ENCODE data around the gene RALY.

Gene RALY

DNA sequence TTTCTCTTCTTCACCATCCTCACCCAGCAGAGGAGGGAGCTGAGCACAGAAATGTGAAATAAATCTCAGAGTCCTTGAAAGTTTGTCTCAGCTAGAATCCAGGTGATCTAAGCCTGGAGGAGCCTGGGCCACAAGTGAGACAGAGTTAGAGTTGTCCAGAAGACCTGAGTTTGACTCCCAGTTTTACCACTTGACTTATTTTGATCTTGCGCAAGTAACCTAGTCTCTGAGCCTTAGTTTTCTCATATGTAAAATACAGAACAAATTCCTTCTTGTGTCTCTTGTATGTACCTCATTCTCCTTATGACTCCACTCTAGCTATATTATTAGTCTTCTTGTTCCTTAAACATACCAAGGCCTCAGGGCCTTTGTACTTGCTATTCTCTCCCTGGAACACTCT, 36.7 kb downstream of the RALY start:
- Histone ChIP-seq H3K4me1 (ENCODE audit: control insufficient read depth, insufficient read depth, low read length, poor library complexity, severe bottlenecking) (peaks cover 3% of the 10 kb centered on the region), H3K36me3 (ENCODE audit: control insufficient read depth, insufficient read depth, low read length) (peaks cover 53% of the 10 kb centered on the region), H3K9me3 (ENCODE audit: control insufficient read depth, low read length) (no peaks in the 10 kb centered on the region), H3K27ac (ENCODE audit: low read depth, low read length, severe bottlenecking) (no peak overlapping the region), H3K4me3 (ENCODE audit: extremely low read depth, insufficient read depth, low read length, poor library complexity, severe bottlenecking) (no peak overlapping the region)
- 100% methylated on average over 1 of the region's 1 CpG; no CpG with 5 or more reads in 1 of the 2 experiments for WGBS, 2 experiments (ENCODE audit: insufficient coverage in 2 of 2)

DNA sequence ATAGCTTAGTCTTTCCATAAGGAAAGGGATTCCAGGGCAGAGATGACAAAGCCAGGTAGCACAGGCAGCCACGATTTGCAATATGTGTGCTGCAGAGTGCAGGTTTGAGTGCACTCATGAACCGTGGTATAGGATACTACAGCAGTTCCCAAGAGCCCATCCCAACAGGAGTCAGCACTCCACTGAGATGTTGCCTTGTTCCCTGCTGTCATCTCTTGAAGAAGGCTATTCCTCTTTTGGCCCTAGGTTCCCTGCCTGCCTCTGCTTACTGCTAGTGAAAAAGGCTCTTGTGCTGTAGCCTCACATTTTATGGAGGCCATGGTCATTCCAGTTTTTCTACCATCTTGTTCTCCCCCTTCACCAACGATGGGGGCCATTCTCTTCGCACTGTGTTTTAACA, 40.2 kb downstream of the RALY start:
- Histone ChIP-seq H3K9me3 (ENCODE audit: control insufficient read depth, low read length) (no peaks in the 10 kb centered on the region), H3K27ac (ENCODE audit: low read depth, low read length, severe bottlenecking) (no peak overlapping the region), H3K4me1 (ENCODE audit: control insufficient read depth, insufficient read depth, low read length, poor library complexity, severe bottlenecking) (no peaks in the 10 kb centered on the region), H3K36me3 (ENCODE audit: control insufficient read depth, insufficient read depth, low read length) (peaks cover 53% of the 10 kb centered on the region), H3K4me3 (ENCODE audit: extremely low read depth, insufficient read depth, low read length, poor library complexity, severe bottlenecking) (no peak overlapping the region)
- WGBS, 2 experiments (ENCODE audit: insufficient coverage in 2 of 2), result 90 to 100% methylated on average over 4 of the region's 4 CpGs

DNA sequence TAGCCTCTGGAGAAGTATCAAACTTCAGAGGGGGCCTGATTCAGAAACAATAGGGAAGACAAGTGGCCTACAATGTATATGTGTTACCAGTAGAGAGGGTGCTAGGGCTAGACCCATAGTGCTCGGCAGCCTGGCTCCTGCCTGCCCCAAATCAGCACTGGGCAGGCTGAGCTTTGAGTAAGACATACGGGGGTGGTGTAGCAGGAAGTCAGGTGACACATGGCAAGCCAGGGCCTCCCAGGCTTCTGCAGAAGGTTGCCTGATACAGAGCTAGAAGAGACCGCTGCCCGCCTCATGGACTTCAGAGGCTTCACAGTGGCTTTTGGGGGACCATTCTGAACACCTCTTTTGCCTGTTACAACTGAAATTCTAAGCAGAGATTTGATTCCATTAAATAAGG, 43.4 kb downstream of the RALY start:
- Histone ChIP-seq H3K27ac (ENCODE audit: low read depth, low read length, severe bottlenecking) (no peak overlapping the region), H3K4me1 (ENCODE audit: control insufficient read depth, insufficient read depth, low read length, poor library complexity, severe bottlenecking) (no peaks in the 10 kb centered on the region), H3K36me3 (ENCODE audit: control insufficient read depth, insufficient read depth, low read length) (peaks cover 29% of the 10 kb centered on the region), H3K9me3 (ENCODE audit: control insufficient read depth, low read length) (no peaks in the 10 kb centered on the region), H3K4me3 (ENCODE audit: extremely low read depth, insufficient read depth, low read length, poor library complexity, severe bottlenecking) (no peak overlapping the region)
- 91 to 100% methylated on average over 4 of the region's 4 CpGs for WGBS, 2 experiments (ENCODE audit: insufficient coverage in 2 of 2)

DNA sequence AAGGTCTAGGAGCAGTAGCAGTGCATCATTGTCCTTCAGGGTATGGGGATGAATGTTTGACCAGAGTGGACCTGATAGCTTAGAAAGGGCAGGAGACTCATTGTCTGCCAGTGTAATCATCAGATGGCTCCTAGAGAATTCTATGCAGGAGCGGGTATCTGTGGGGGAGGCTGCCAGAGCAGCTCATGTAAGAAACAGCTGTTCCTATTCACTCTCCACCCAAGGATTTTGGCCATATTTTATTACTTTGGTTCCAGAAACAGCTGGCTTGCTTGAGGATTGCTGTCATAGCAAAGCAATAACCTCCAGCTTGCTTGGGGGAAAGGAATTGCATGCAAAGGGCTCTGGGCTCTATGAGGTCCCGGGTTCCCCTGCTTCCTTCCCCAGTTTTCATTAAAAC, 44.1 kb downstream of the RALY start:
- Histone ChIP-seq H3K4me1 (ENCODE audit: control insufficient read depth, insufficient read depth, low read length, poor library complexity, severe bottlenecking) (no peaks in the 10 kb centered on the region), H3K27ac (ENCODE audit: low read depth, low read length, severe bottlenecking) (no peak overlapping the region), H3K4me3 (ENCODE audit: extremely low read depth, insufficient read depth, low read length, poor library complexity, severe bottlenecking) (no peak overlapping the region), H3K36me3 (ENCODE audit: control insufficient read depth, insufficient read depth, low read length) (peaks cover 25% of the 10 kb centered on the region), H3K9me3 (ENCODE audit: control insufficient read depth, low read length) (no peaks in the 10 kb centered on the region)
- 67 to 100% methylated on average over 1 of the region's 2 CpGs for WGBS, 2 experiments (ENCODE audit: insufficient coverage in 2 of 2)

DNA sequence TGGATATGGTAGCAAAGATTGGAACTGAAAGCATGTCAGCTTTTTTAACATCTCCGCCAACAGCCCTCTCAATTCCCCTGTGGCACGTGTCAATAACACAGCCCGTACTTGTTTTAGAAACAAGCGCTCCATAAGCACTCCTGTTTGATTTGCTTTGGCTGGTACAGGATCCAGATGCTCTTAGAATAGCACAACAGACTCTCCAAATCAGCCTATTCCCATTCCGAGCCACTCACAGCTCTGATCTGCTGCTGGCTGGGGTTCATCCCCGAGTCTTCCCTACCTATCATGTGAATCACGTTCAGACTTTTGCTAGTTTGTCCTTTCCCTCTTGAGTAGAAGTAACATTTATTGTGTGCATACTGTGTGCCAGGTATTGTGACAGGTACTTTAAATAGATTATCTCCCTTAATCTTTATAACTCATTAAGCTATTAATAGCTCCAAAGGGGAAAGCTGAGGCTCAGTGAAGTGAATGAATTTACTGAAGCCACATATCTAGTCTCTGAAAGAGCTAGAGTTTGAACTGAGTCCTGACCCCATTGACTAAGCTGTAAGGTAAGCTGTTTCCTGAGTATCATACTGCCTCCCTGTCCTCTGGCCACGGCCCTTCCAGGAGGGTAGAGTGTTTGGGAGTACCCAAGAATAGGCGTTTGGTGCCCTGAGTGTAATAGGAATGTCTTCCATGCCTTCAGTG, 46.7 kb downstream of the RALY start:
- no peaks in the 10 kb centered on the region for H3K4me1 ChIP-seq (ENCODE audit: control insufficient read depth, insufficient read depth, low read length, poor library complexity, severe bottlenecking)
- no peaks in the 10 kb centered on the region for H3K9me3 ChIP-seq (ENCODE audit: control insufficient read depth, low read length)
- H3K27ac ChIP-seq (ENCODE audit: low read depth, low read length, severe bottlenecking), result no peak overlapping the region
- WGBS, 2 experiments (ENCODE audit: insufficient coverage in 2 of 2), result 93 to 96% methylated on average over 6 of the region's 9 CpGs
- H3K4me3 ChIP-seq (ENCODE audit: extremely low read depth, insufficient read depth, low read length, poor library complexity, severe bottlenecking), result no peak overlapping the region
- H3K36me3 ChIP-seq (ENCODE audit: control insufficient read depth, insufficient read depth, low read length), result peaks cover 13% of the 10 kb centered on the region

DNA sequence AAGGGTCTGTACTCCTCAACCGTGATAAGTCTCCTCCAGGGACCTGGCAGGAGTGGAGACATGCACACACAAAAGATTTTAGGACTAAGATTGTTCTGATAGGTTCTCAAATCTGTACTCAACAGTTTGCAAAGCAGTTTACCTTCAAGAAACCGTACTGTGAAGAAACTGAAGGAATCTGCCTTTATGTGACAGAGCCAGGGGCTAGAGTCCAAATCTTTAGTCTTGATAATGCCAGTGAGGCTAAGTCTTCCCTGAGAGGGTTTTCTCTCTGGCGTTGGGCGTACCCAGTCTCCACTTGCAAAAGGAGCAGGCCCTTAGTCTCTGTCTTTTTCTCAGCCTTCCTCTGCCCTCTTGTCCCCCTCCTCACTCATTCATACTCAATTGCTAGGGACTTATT, 47.5 kb downstream of the RALY start:
- Histone ChIP-seq H3K36me3 (ENCODE audit: control insufficient read depth, insufficient read depth, low read length) (peaks cover 18% of the 10 kb centered on the region), H3K4me1 (ENCODE audit: control insufficient read depth, insufficient read depth, low read length, poor library complexity, severe bottlenecking) (no peaks in the 10 kb centered on the region), H3K4me3 (ENCODE audit: extremely low read depth, insufficient read depth, low read length, poor library complexity, severe bottlenecking) (no peak overlapping the region), H3K27ac (ENCODE audit: low read depth, low read length, severe bottlenecking) (no peak overlapping the region), H3K9me3 (ENCODE audit: control insufficient read depth, low read length) (no peaks in the 10 kb centered on the region)
- 92 to 100% methylated on average over 2 to 4 of the region's 4 CpGs for WGBS, 2 experiments (ENCODE audit: insufficient coverage in 2 of 2)

DNA sequence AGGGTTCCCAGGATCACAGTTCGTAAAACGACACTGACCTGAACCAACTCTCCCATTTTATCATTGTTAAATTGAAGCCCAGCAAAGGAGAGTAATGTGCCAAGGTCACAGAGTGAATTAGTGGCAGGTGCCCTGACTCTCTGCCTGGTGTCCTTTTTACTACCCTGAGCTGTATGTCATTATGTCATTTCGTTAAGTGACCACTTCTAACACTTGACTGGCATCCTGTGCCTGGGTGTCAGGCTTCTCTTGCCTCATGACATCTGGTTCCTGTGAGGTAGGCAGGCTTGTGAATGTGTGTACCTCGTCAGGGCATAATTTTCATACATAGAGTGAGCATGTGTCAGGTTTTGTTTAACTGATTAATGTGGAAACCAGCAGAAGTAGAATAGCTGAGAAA, 48.6 kb downstream of the RALY start:
- Histone ChIP-seq H3K36me3 (ENCODE audit: control insufficient read depth, insufficient read depth, low read length) (peaks cover 20% of the 10 kb centered on the region), H3K4me1 (ENCODE audit: control insufficient read depth, insufficient read depth, low read length, poor library complexity, severe bottlenecking) (no peaks in the 10 kb centered on the region), H3K9me3 (ENCODE audit: control insufficient read depth, low read length) (no peaks in the 10 kb centered on the region), H3K27ac (ENCODE audit: low read depth, low read length, severe bottlenecking) (no peak overlapping the region), H3K4me3 (ENCODE audit: extremely low read depth, insufficient read depth, low read length, poor library complexity, severe bottlenecking) (no peak overlapping the region)
- WGBS, 2 experiments (ENCODE audit: insufficient coverage in 2 of 2), result 90 to 100% methylated on average over 2 of the region's 4 CpGs

DNA sequence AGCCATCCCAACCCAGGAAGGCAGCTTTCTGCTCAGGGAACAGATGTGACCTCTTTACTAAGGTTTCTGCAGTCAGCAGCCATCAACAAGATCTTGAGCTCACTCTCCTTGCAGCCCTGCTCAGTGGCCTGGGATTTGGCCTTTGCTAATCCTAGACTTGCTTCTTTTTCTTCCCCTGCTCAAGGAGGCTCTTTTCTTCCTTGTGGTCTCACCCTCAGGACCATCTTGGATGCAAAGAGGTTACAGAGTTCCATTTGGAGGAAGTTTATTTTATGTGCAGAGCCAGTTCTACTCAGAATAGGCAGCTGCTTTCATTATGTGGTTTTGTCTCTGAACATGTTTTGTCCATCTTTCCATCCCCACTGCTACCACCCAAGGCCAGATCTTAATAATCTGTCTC, 49.3 kb downstream of the RALY start:
- Histone ChIP-seq H3K36me3 (ENCODE audit: control insufficient read depth, insufficient read depth, low read length) (peaks cover 20% of the 10 kb centered on the region), H3K4me3 (ENCODE audit: extremely low read depth, insufficient read depth, low read length, poor library complexity, severe bottlenecking) (no peak overlapping the region), H3K27ac (ENCODE audit: low read depth, low read length, severe bottlenecking) (no peak overlapping the region), H3K9me3 (ENCODE audit: control insufficient read depth, low read length) (no peaks in the 10 kb centered on the region), H3K4me1 (ENCODE audit: control insufficient read depth, insufficient read depth, low read length, poor library complexity, severe bottlenecking) (no peaks in the 10 kb centered on the region)

DNA sequence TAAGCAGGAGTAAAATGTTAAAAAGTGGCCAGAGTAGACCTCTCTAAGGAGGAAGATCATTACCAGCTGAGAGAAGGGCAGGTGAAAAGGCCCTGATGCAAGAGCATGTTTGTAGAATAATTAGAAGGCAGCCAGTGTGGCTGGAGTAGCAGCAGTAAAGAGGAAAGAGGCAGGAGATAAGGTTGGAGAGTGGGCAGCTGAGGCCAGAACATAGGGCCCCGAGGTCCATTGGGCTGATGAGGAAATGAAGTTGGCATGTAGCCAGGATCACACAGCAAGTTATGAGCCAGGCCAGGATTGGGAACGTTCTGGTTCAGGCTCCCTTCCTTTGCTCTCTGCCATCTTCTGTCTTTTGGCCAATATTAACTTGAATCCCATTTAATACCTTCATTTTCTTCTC, 51.6 kb downstream of the RALY start:
- Histone ChIP-seq H3K4me1 (ENCODE audit: control insufficient read depth, insufficient read depth, low read length, poor library complexity, severe bottlenecking) (no peaks in the 10 kb centered on the region), H3K36me3 (ENCODE audit: control insufficient read depth, insufficient read depth, low read length) (peaks cover 20% of the 10 kb centered on the region), H3K27ac (ENCODE audit: low read depth, low read length, severe bottlenecking) (no peak overlapping the region), H3K4me3 (ENCODE audit: extremely low read depth, insufficient read depth, low read length, poor library complexity, severe bottlenecking) (no peak overlapping the region), H3K9me3 (ENCODE audit: control insufficient read depth, low read length) (no peaks in the 10 kb centered on the region)
- WGBS, 2 experiments (ENCODE audit: insufficient coverage in 2 of 2), result 44 to 72% methylated on average over 2 of the region's 2 CpGs

DNA sequence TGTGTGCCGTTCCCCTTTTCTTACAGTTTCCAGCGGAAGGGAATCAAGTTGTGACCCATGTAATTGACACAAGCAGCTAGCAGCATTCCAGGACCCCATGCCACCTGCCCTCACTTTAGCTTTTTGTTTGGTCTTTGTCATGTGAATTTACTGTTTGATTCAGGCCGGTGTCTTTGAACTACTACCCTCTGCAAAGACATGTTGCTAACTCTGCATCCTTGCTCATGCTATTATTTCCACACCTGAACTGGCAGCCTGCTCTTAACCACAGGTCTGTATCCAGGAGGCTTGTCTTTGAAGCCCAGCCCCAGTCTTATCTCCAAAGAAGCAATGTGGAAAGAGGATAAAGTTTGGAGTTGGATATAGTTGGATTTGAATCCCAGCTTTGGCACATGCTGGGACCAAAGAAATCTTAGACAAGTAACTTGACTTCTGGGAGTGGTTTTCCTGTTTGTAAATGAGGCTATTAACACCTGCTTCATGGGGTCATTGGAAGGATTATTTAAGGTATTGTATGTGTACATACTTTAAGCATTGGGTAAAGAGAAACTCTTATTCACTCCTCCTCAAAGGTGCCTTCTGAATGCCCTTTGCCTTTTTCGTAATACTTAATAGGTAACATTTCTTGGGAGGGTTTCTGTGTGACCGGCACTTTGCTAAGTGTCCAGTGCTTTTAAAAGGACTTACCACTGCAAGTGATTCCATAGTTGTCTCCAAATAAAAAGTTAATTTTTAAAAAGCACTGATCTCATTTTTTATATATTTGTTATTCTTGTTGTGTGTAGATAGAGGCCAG, 52.4 kb downstream of the RALY start:
- Histone ChIP-seq H3K9me3 (ENCODE audit: control insufficient read depth, low read length) (no peaks in the 10 kb centered on the region), H3K4me1 (ENCODE audit: control insufficient read depth, insufficient read depth, low read length, poor library complexity, severe bottlenecking) (no peaks in the 10 kb centered on the region), H3K27ac (ENCODE audit: low read depth, low read length, severe bottlenecking) (no peak overlapping the region), H3K36me3 (ENCODE audit: control insufficient read depth, insufficient read depth, low read length) (peaks cover 24% of the 10 kb centered on the region), H3K4me3 (ENCODE audit: extremely low read depth, insufficient read depth, low read length, poor library complexity, severe bottlenecking) (no peak overlapping the region)
- 59 to 70% methylated on average over 2 to 3 of the region's 5 CpGs for WGBS, 2 experiments (ENCODE audit: insufficient coverage in 2 of 2)

DNA sequence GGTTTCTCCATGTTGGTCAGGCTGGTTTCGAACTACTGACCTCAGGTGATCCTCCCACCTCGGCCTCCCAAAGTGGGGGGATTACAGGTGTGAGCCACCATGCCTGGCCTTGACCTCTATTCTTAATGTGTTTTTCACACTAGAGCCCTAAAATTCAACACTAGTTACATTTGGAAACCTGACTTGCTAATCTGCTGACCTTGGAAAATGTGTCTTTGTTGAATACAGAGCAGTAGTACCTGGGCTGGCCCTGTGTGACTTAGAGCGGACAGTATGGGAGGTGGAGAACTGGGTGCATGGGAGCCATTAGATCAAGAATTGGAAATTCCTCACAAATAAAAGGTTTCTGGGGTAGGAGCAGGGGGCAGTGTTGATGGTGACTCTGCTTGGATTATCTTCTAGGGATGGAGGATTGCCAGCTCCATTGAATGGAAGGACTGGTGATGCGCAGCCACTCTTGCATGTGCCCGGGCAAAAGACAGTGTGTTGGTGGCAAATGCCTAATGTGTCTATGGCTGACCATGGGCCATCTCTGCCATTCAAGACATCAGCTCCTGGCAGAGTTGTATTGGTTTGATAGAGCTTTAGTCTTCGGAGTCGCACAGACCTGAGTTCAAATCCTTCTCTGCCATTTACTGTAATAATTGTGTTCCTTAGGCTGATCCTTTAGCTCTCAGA, 53.4 kb downstream of the RALY start:
- Histone ChIP-seq H3K27ac (ENCODE audit: low read depth, low read length, severe bottlenecking) (no peak overlapping the region), H3K4me1 (ENCODE audit: control insufficient read depth, insufficient read depth, low read length, poor library complexity, severe bottlenecking) (no peaks in the 10 kb centered on the region), H3K36me3 (ENCODE audit: control insufficient read depth, insufficient read depth, low read length) (peaks cover 22% of the 10 kb centered on the region), H3K9me3 (ENCODE audit: control insufficient read depth, low read length) (no peaks in the 10 kb centered on the region), H3K4me3 (ENCODE audit: extremely low read depth, insufficient read depth, low read length, poor library complexity, severe bottlenecking) (no peak overlapping the region)
- 92 to 100% methylated on average over 3 to 5 of the region's 7 CpGs for WGBS, 2 experiments (ENCODE audit: insufficient coverage in 2 of 2)
